SU-DHL-6 (cell line): ENCODE results near the gene SLC35A5.

Experiments used
- CTCF ChIP-seq: fragments of 200-600 bp; sonication (generic); IDR thresholded peaks from one replicate; pipeline ENCODE4 v1.5.1; 2017; ENCODE audit warnings: antibody characterized with exemption, mild to moderate bottlenecking, low read length, moderate library complexity; ENCODE audit not compliant: insufficient read depth, poor library complexity, severe bottlenecking
- EZH2phosphoT487 ChIP-seq: fragments of 200-600 bp; sonication (generic), shearing (Covaris generic); conservative IDR thresholded peaks from 2 replicates; pipeline ENCODE4 v1.6.1; 2018; ENCODE audit warnings: mild to moderate bottlenecking, antibody characterized with exemption, low read length, moderate library complexity, mixed read lengths

GRCh38 chr3:112598731-112599130, 36.9 kb downstream of the SLC35A5 start:
- TF ChIP-seq CTCF (no peak), EZH2phosphoT487 (no peak)
